Measurements from ENCODE around the gene CFAP61.

Gene CFAP61

GRCh38 chr20:20367575-20368417, 315.5 kb downstream of the CFAP61 start, which contains the start of gene INSM1:
Gene INSM1, plus strand, starts transcription at chr20:20368104. Its CDS starts 164 bp downstream, at chr20:20368268.
- DNase-seq, result no peak

- DNase-seq, result no peak
Observed at GRCh38 chr20:20368418-20369249, 316.3 kb downstream of the CFAP61 start.

DNA sequence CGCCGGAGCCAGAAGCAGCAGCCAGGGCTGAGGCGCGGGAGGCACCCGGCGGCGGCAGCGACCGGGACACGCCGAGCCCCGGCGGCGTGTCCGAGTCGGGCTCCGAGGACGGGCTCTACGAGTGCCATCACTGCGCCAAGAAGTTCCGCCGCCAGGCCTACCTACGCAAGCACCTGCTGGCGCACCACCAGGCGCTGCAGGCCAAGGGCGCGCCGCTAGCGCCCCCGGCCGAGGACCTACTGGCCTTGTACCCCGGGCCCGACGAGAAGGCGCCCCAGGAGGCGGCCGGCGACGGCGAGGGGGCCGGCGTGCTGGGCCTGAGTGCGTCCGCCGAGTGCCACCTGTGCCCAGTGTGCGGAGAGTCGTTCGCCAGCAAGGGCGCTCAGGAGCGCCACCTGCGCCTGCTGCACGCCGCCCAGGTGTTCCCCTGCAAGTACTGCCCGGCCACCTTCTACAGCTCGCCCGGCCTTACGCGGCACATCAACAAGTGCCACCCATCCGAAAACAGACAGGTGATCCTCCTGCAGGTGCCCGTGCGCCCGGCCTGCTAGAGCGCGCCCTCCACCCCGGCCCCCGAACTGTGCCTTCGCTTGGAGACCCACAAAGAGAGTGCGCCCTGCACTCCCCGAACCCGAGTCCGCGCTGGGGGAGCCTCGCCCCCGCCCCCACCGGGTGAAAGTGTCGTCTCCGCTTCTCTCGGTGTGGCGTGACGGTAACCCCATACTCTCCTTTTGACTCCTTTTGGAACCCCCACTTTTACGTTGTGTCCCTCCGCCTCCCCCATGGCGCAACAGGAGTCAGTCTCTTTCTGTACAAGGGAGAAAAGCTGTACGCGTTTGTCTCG, 317.1 kb downstream of the CFAP61 start:
- DNase-seq, result no peak

DNA sequence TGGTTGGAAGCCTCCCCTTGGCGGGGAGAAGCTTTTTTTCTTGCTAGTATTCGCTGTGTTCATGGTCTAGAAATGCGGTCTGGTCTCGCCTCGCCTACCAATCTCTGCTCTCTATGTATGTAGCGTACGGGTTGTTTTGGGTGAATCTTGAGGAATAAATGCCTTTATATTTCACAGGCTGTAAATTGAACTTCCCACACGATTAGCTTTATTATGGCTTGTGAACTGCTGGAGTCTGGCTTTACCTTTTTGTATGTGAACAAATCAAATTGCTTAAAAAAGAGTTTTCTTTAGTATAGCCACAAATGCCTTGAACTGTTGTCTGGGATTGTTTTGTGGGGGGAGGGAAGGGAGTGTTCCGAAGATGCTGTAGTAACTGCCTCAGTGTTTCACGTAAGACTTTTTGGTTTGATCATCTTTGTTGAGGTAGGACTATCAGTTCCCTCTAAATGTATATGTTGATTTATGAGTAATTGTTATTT, 317.8 kb downstream of the CFAP61 start:
- DNase-seq, result no peak

GRCh38 chr20:20371083-20371482, 318.8 kb downstream of the CFAP61 start:
- DNase-seq, result no peak

- DNase-seq, result no peak
Observed at GRCh38 chr20:20371681-20372080, 319.3 kb downstream of the CFAP61 start.

DNA sequence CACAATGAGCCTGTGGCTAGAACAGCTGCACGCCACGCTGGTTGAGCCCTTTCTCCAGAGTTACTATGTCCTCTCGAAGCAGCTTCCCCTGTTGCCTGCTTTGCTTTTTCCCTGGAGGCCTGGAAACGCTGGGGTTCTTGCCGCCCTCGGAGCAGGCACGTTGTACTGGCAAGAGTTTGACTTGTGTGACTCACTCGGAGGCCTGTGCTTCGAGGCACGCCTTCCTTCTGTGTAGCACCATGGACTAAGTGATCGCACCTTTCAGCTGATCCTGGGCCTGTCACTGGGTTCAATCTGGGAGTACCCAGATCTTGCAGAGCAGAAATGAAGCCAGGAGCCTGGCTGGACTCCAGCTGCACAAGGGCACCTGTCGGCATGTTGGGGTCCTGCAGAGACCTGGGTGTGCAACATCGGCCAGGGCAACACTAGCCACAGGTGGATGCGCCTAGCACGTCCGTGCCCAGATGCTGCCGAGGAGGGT, 320.8 kb downstream of the CFAP61 start:
- no peak for DNase-seq

DNA sequence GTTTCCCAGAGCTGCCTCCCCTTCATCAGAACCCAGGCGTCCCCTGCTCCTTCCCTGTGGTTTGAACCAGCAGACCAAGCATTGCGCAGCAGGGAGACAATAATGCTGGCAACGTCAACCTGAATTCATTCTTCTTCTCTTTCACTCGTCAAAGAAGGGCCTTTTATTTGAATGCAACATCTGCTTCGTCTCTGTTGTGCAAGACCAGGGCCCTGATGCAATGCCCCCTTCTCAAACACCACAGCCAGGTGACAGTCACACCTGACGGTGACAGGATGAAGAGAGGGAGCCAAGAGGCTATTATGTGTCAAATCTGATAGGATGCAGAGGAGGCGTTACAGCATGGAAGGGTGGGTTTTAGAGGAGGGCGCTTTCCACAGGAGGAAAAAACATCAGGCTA, 323.5 kb downstream of the CFAP61 start:
- DNase-seq, result no peak

- no peak for DNase-seq
Observed at GRCh38 chr20:20386192-20386591, 333.9 kb downstream of the CFAP61 start.

- DNase-seq, result no peak
Observed at GRCh38 chr20:20390393-20390792, 338.1 kb downstream of the CFAP61 start.

DNA sequence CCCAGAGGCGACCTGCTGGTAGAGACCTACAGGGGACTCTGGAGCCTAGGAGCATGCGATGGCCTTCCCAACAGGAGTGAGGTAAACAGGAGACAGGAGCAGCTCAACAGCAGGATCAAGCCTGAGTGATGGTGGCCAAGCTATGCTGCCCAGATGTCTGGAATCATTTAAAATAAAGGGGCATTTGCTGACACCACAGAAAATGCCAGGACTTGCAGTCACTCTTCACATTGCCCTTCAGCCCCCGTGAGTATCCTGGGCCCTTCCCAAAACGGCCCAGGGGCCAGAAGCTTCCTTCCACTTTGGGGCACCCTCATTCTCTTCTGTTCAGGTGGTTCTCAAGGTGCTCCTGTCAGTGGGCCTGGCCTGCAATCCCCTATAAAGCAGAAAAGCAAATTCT, 338.8 kb downstream of the CFAP61 start:
- no peak for DNase-seq

DNA sequence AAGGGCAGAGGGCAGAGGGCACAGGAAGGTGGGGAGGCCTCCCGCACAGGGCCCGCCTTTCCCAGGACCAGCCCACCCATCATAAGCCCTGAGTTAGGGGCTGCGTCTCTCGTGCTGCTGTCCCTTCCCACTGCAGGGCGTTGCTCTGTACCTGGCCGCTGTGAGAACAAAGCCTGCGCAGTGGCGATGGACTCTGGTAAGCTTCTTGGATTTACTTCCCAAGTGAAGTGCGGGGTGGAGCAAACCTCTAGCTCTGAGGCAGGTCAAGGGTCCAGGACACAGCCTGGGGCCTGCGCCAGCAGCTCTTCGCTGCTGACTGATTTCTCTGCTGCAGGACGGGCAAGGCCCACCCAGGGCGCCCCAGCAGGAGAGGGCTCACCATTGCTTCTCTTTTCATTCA, 339.4 kb downstream of the CFAP61 start:
- no peak for DNase-seq

DNA sequence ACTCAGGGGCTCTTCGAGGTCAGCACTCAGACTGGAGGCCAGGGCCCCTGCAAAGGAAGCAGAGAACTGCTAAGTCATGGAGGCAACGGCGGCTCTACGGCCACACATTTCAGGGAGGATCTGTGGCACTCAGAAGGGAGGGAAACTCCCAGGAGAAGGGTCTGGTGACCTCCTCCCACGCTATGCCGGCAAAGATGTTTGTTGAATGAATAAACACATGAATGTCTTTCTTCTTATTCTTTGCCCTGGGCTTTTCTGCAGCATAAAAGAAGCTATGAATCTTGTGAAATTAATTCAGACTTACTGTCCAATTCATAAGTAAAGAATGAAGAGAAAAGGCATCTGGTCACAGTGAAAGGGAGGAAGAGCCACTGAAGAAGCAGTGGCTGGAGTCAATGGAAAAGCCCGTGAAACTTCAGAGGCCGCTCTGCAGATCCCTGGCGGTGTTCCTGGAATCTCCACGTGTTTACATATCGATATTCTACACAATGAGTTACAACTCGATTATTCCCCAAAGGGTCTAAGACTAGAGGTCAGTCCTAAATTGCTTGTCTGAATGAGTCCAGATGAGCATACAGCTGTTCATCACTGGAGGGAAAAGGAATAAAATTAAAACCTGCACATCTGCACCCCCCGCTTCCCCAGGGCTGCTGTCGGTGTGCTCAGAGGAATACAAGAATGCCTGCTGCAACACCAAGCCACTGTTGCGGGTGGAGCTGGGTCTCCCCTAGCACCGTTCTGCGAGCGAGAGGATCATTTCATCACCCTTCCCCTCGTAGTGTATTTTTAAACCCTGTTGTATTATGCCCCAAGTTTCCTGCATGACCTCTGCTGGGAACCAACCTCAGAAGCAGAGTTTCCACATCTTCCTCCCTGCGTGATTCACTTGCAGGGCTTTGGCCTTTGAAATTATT, 341.1 kb downstream of the CFAP61 start:
- DNase-seq, result no peak

DNA sequence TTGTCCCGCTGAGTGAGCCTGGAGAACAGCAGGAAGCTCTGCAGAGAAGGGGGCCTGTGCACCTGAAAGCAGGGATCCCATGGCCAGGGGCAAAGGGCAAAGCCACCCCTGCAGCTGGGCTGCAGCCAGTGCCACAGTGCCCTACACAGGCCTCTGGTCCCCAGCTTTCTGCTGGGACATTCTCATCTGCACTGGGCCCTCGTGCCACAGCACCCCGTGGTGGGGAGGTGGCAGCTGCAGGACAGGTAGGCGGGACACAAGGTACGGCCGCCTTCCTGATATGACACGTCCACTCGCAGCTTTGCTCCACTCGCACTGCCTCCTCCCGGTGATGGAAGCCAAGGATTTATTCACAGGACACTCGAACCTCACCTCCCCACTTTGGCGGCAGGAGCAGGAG, 342.8 kb downstream of the CFAP61 start:
- no peak for DNase-seq

DNA sequence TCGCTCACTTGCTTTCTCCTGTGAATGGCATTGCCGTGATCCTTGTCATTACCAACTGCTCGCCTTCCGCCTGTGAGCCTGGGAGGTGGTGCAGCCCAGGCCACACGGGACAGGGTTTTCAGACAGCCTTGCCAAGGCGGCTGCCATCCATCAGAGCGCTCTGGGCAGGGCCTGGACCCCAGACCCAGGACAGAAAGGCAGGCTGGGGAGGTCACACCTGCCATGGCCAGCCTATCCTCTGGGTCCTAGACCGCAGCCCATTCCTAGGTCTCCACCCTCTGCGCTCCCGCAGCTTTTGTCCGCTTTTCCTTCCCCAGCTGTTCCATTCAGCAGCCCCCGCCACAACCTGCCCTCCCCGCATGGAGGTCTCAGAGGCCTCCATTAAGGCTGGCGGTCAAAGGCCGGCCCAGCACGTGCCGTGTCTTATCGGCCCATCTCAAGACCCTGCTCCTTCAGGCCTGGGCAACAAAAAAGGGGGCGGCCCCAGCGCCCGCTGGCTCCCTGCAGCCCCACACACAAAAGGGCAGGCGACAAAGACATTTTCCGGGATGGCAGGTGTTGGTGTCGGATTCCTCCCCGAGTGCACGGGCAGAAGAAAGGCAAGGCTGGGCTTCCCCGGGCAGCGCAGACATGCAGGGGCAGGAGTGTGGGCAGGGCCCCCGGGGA, 343.7 kb downstream of the CFAP61 start:
- DNase-seq, result no peak

DNA sequence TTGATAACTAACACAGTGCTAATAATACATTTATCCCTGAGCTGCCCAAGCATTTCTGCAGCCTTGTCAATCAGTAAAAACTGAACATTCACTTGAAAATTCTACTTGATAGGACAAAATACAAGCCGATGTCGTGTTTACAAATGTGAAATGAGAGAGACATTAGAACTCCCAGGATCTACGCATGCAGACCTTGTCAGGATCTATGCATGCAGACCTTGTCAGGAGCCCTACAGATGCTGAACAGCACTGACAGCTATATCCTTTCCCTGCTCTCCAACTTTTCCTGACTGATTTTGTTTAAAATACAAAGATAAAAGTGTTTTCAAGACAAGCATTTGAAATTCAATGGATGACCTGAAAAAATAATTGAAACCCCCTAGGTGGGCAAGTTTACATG, 344.5 kb downstream of the CFAP61 start:
- no peak for DNase-seq

DNA sequence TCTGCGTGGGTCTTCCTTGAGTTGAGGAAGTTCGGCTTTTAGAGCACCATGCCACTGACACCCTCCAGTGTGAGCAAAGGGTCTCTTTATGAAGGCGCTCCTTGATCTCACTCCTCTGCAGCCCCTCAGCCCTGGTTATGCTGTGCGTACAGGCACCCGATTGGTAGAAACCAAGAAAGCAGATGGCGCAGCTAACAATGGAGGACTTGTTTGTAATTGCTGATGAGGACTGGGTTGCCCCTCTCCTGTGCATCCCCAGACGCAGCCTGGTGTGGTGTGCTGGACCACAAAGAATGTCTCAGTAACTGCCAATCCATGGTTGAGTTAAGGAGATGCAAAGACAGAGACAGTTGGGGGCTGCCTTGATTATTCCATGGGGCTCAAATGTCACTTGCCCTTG, 345.8 kb downstream of the CFAP61 start:
- DNase-seq, result no peak

DNA sequence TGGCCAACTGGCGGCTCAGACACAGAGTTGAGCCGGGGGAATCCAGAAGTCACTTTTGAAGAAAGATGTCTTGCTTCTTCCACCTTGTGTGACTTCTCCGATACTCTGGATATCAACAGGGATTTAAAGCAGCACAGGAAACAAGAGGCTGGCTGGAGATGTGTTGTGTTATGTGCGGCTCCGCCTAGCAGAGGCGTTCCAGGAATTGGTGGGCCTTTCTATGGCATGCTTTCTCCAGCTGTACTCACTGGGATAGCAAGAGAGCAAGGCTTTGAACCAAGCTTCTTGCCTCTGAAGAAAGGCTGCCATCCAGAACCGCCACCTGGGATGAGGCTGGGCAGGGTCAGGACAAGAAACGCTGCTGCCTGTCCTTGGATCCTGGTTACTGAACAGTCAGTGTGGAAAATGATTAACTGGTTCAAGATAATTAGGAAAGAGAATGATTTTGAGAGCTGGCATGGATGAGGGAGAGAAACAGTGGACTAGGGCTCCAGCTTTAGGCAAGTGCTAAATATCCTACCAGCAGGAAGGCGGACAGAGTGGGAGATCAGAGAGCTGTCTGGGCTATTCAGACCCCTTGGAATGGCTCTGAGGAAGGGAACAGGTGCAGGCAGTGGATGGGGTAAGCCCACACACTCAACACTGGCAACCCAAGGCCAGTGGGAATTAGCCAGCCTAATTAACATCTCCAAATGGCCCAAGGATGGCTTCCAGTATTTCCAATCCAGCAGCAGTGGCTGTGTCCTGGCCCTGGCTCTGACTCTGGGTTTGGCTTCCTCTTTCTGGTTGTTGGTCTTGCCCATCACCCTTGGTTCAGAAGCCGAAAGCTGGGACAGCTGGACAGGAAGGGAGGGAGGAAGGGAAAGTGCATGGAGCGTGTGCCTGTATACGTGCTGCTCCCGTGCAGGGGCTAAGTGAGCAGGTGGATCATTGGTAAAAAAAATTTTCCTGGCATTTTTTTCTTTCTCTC, 347.5 kb downstream of the CFAP61 start:
- no peak for DNase-seq

DNA sequence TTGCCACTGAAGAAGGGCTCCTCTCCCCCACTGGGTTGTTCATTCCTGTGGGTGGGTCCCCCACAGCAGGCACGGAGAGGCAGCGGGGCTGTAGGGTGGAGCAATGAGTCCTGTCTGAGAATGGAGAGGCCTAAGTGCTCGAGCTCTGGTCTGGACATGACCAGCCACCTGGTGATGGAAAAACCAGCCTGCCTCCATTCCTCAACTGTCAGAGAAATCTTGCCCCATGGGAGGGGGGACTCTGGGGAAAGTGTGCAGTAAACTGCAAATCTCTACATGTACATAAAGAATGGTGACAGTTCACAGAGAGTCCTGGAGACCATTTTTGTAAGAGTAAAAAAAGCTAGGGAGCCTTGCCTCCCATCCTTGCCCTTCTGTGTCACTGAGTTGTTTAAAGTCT, 349.7 kb downstream of the CFAP61 start:
- DNase-seq, result no peak

GRCh38 chr20:20404633-20405032, 352.3 kb downstream of the CFAP61 start:
- no peak for DNase-seq

All from CD4-positive, alpha-beta T cell treated with Interleukin-6 for 4 hours (primary cell).